ENCODE data around the gene PARK7. TPM values are rescaled to one million over a fixed set of nuclear protein-coding genes. Genes with fewer than 3 reads are reported as not detected.

The PARK7 gene
- total RNA-seq, 1 experiment from 2014 or later: 370 TPM

- no peaks in the 10 kb centered on the region for H3K79me2 ChIP-seq (ENCODE audit: insufficient read depth, low read length)
- CTCF ChIA-PET: no interaction called here
- no peak overlapping the region for H3K27ac ChIP-seq (ENCODE audit: low read depth, low read length)
- no TSS peak for BruUV-seq (replicated peaks)
- H3K36me3 ChIP-seq (ENCODE audit: control insufficient read depth in 1 of 2, insufficient read depth in 2 of 2, low read length in 2 of 2): no peaks in the 10 kb centered on the region
- H3K9me2 ChIP-seq (ENCODE audit: insufficient read depth): no peaks in the 10 kb centered on the region
- H3K4me1 ChIP-seq (ENCODE audit: control insufficient read depth in 1 of 2, insufficient read depth in 2 of 2, low read length in 2 of 2): no peaks in the 10 kb centered on the region
- RAD21 ChIA-PET (ENCODE audit: low non-redundant PET in 1 of 2, low total read pairs in 2 of 2, uncharacterized antibody in 2 of 2, unreplicated experiment in 2 of 2): no interaction called here
- H3K4me2 ChIP-seq (ENCODE audit: low read length): no peak overlapping the region
- no peak overlapping the region for H3K4me3 ChIP-seq (replicated peaks in 1 of 2; ENCODE audit: low read depth in 1 of 2, low read length in 2 of 2)
- ATAC-seq (no peak), DNase-seq (ENCODE audit: low read depth, low spot score) (no peak)
- peaks cover 5% of the 10 kb centered on the region; the same call in 1 of the 2 replicates for H3K27me3 ChIP-seq (ENCODE audit: insufficient read depth, low read length)
- no peaks in the 10 kb centered on the region for H4K20me1 ChIP-seq (ENCODE audit: insufficient read depth)
- no peak overlapping the region for H2AFZ ChIP-seq (ENCODE audit: low read depth, low read length, poor library complexity, severe bottlenecking)
- intact Hi-C loops (cut with micrococcal nuclease): no loop called here
- no peaks in the 10 kb centered on the region for H3K9me3 ChIP-seq (ENCODE audit: control insufficient read depth in 1 of 2, insufficient read depth in 1 of 2, low read depth in 1 of 2, low read length in 2 of 2)
- H3K9ac ChIP-seq (ENCODE audit: low read length): no peak overlapping the region
- POLR2A ChIA-PET: no interaction called here
- TF ChIP-seq YY1 (IDR thresholded peaks at IDR 0.05; ENCODE audit: extremely low read depth, insufficient replicate concordance, low read depth, low read length): no peak
- no peak for TF ChIP-seq ATF3 (IDR thresholded peaks at IDR 0.05)
- TF ChIP-seq, protein P1, sequence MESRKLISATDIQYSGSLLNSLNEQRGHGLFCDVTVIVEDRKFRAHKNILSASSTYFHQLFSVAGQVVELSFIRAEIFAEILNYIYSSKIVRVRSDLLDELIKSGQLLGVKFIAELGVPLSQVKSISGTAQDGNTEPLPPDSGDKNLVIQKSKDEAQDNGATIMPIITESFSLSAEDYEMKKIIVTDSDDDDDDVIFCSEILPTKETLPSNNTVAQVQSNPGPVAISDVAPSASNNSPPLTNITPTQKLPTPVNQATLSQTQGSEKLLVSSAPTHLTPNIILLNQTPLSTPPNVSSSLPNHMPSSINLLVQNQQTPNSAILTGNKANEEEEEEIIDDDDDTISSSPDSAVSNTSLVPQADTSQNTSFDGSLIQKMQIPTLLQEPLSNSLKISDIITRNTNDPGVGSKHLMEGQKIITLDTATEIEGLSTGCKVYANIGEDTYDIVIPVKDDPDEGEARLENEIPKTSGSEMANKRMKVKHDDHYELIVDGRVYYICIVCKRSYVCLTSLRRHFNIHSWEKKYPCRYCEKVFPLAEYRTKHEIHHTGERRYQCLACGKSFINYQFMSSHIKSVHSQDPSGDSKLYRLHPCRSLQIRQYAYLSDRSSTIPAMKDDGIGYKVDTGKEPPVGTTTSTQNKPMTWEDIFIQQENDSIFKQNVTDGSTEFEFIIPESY (IDR thresholded peaks at IDR 0.05; ENCODE audit: extremely low read depth, insufficient replicate concordance, low read length): no peak
- TF ChIP-seq, protein P2, sequence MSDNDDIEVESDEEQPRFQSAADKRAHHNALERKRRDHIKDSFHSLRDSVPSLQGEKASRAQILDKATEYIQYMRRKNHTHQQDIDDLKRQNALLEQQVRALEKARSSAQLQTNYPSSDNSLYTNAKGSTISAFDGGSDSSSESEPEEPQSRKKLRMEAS (IDR thresholded peaks at IDR 0.05): no peak
- TF ChIP-seq CEBPB (IDR thresholded peaks at IDR 0.05; ENCODE audit: low read depth): no peak
- TF ChIP-seq CTCF (IDR thresholded peaks at IDR 0.05 in 2 of 3, conservative IDR thresholded peaks at IDR 0.05 in 1 of 3; ENCODE audit: borderline replicate concordance in 1 of 3, insufficient read depth in 1 of 3, low read depth in 2 of 3, low read length in 2 of 3): no peak
- no peak for TF ChIP-seq ZFX (IDR thresholded peaks at IDR 0.05)
- TF ChIP-seq ZNF274 (IDR thresholded peaks at IDR 0.05; ENCODE audit: low read depth, low read length): no peak
- TF ChIP-seq SIN3A (IDR thresholded peaks at IDR 0.05; ENCODE audit: low read depth): no peak
- TF ChIP-seq TCF7L2 (IDR thresholded peaks at IDR 0.05; ENCODE audit: borderline replicate concordance, extremely low read depth, insufficient read depth, insufficient read length): no peak
- no peak for TF ChIP-seq JUND (IDR thresholded peaks at IDR 0.05)
- TF ChIP-seq ELF1 (IDR thresholded peaks at IDR 0.05; ENCODE audit: borderline replicate concordance, low read depth): no peak
- TF ChIP-seq CBX3 (IDR thresholded peaks at IDR 0.05; ENCODE audit: low read depth): no peak
- no peak for TF ChIP-seq SP1 (IDR thresholded peaks at IDR 0.05; ENCODE audit: low read depth)
- no peak for TF ChIP-seq EZH2 (IDR thresholded peaks at IDR 0.05)
- no peak for TF ChIP-seq EGR1 (IDR thresholded peaks at IDR 0.05; ENCODE audit: low read depth)
These were observed 30.7 kb upstream of the PARK7 start for GRCh38 chr1:7930645-7931445.
